H1 (cell line): ENCODE data around the gene PCIF1. TPM values are rescaled to one million over a fixed set of nuclear protein-coding genes. Genes with fewer than 3 reads are reported as not detected.

Source experiments
- MAFK ChIP-seq: IDR thresholded peaks from 2 replicates; pipeline ENCODE4 v1.6.1; 2012; ENCODE audit warnings: low read depth, mild to moderate bottlenecking, improper control_type of control experiment, low read length
- NRF1 ChIP-seq: IDR thresholded peaks from 2 replicates; pipeline ENCODE4 v1.6.1; 2011; ENCODE audit warnings: mild to moderate bottlenecking, low read depth, low read length, improper control_type of control experiment
- polyA plus RNA-seq, 7 experiments: library from polyadenylated mRNA; depleted of rRNA in 3 of 7; stranded (reverse) in 5 of 7; unstranded in 2 of 7; fragments of >200 nt in 5 of 7; fragments of 200-250 nt in 2 of 7; gene quantifications; 1 replicate in 5 of 7; 2 replicates in 1 of 7; 4 replicates in 1 of 7; pipeline versions ENCODE4 v1.2.1 to v1.2.3, GENCODE V29; 2011 to 2013; ENCODE audit warnings: missing spikeins in 2 of 7, mixed read lengths in 2 of 7
- total RNA-seq: library from RNA; stranded (reverse); fragmentation: NEBNext Ultra II Directional; extraction: Animal tissue kit (Norgen Biotek cat#: 25700); gene quantifications from 2 replicates; pipeline ENCODE4 v1.2.1, GENCODE V29; 2021

The PCIF1 gene
- total and polyA plus RNA-seq, 2 of the 8 experiments (the other 6 are each of a cell fraction or from before 2014, with no cell fraction given) = 30.3 to 30.6 TPM

- no peak for TF ChIP-seq NRF1
- TF ChIP-seq MAFK = no peak
Observed at GRCh38 chr20:45957021-45957941, 22.8 kb downstream of the PCIF1 start (continued).
